Parathyroid adenoma (tissue), 2 donors: ENCODE measurements around the gene RAPGEF2.
A peak's percentile ranks its signal among the peaks of the same experiment; 100 is the strongest.

Source experiments
- H2AFZ ChIP-seq: fragments of 300-600 bp; sonication (generic); one replicate; pipeline ENCODE4 v1.7.0; 2017; ENCODE audit warnings: antibody characterized with exemption, mild to moderate bottlenecking
- H3K27ac ChIP-seq: fragments of 300-600 bp; sonication (generic); one replicate; pipeline ENCODE4 v1.7.0; 2017
- H3K27me3 ChIP-seq: fragments of 300-600 bp; sonication (generic); one replicate; pipeline ENCODE4 v1.7.0; 2017; ENCODE audit warnings: low read length; ENCODE audit not compliant: control insufficient read depth, insufficient read depth
- H3K36me3 ChIP-seq: fragments of 300-600 bp; sonication (generic); one replicate; pipeline ENCODE4 v1.7.0; 2017; ENCODE audit warnings: low read length; ENCODE audit not compliant: control insufficient read depth, insufficient read depth
- H3K4me1 ChIP-seq: fragments of 300-600 bp; sonication (generic); one replicate; pipeline ENCODE4 v1.7.0; 2017; ENCODE audit warnings: control low read depth
- H3K4me2 ChIP-seq: fragments of 300-600 bp; sonication (generic); one replicate; pipeline ENCODE4 v1.7.0; 2017; ENCODE audit warnings: low read length
- H3K4me3 ChIP-seq: fragments of 300-600 bp; sonication (generic); one replicate; pipeline ENCODE4 v1.7.0; 2017; ENCODE audit warnings: low read depth, low read length
- H3K79me2 ChIP-seq: fragments of 300-600 bp; sonication (generic); one replicate; pipeline ENCODE4 v1.7.0; 2017; ENCODE audit warnings: control low read depth
- H3K9ac ChIP-seq: fragments of 300-600 bp; sonication (generic); one replicate; pipeline ENCODE4 v1.7.0; 2017; ENCODE audit warnings: mild to moderate bottlenecking
- H3K9me3 ChIP-seq: fragments of 300-600 bp; sonication (generic); one replicate; pipeline ENCODE4 v1.7.0; 2017; ENCODE audit warnings: low read length; ENCODE audit not compliant: control insufficient read depth
- CTCF ChIP-seq: fragments of 300-600 bp; sonication (generic); IDR thresholded peaks from one replicate; pipeline ENCODE4 v1.7.0; 2017; ENCODE audit warnings: antibody characterized with exemption, mild to moderate bottlenecking
- donor health status: primary hyperparathyroidism.

RAPGEF2 gene

GRCh38 chr4:159398236-159398638 lies 295.4 kb downstream of the RAPGEF2 start:
- no peaks in the 10 kb centered on the region for H3K27me3 ChIP-seq
- no peaks in the 10 kb centered on the region for H3K9me3 ChIP-seq
- no peaks in the 10 kb centered on the region for H3K4me1 ChIP-seq
- H3K79me2 ChIP-seq = no peaks in the 10 kb centered on the region
- no peak overlapping the region for H2AFZ ChIP-seq
- no peak overlapping the region for H3K4me3 ChIP-seq
- H3K4me2 ChIP-seq = no peak overlapping the region
- no peak overlapping the region for H3K9ac ChIP-seq
- peak overlapping the region; percentile 44 for H3K27ac ChIP-seq
- H3K36me3 ChIP-seq = no peaks in the 10 kb centered on the region
- no peak for TF ChIP-seq CTCF

DNA sequence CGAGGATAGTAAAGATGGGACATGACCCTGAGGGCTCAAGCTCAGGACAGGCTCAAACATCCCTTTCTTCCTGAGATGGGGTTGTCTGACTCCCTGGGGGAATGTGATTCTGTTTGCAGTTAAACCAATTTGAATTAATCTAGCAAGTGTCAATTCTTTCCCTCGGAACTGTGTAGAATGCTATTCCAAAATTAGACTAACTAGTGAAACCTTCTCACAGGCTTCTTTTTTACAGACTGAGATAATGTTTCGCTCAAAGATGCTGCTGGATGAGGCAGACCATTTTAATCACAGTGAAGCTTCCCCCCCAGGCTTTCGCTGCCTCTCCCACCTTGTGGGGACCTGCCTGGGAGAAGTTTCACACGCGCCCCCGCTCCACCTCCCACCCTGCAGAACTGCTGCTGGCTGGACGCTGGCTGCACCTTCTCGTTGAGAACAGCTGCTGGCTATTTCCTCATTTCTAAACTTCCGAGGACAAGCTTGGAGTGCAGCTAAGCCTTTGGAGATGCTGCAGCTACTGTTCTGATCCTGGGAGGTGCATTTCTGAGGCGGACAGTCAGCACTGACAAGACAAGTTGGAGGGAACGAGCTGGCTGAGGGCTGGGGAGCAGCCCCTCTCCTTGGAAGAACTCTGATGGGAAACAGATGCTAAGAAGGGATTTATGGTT lies 297.8 kb downstream of the RAPGEF2 start:
- Histone ChIP-seq H2AFZ (no peak overlapping the region), H3K27ac (peak overlapping the region; percentile 15), H3K27me3 (no peaks in the 10 kb centered on the region), H3K9ac (no peak overlapping the region), H3K4me1 (no peaks in the 10 kb centered on the region), H3K9me3 (no peaks in the 10 kb centered on the region), H3K4me2 (no peak overlapping the region), H3K4me3 (no peak overlapping the region), H3K36me3 (no peaks in the 10 kb centered on the region), H3K79me2 (no peaks in the 10 kb centered on the region)
- no peak for TF ChIP-seq CTCF

DNA sequence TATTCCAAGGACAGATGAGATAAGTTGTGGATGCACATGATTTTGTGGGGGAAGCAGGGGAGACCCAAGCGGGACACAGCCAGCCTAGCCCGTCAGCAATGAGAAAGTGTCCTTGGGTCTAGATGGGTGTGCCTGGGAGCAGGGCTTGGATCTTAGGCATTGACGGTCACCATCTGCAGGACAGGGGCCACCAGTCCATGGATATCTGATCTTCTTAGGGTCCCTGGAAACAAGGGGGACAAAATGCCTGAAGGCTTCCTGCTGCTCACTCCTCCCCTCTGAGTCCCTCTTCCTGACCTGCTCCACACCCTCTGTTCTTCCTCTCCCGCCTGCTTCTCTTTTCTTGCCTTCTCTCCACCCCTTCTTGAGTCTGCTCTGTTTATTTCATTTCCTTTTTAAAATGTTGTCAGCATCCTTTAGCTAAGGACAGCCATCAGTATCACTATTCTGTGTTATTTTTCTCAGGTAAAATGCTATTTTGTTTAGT lies 298.4 kb downstream of the RAPGEF2 start:
- no peak overlapping the region for H2AFZ ChIP-seq
- H3K36me3 ChIP-seq = no peaks in the 10 kb centered on the region
- no peak overlapping the region for H3K9ac ChIP-seq
- TF ChIP-seq CTCF = no peak
- no peak overlapping the region for H3K4me3 ChIP-seq
- H3K4me1 ChIP-seq = no peaks in the 10 kb centered on the region
- no peak overlapping the region for H3K27ac ChIP-seq
- H3K79me2 ChIP-seq = no peaks in the 10 kb centered on the region
- H3K9me3 ChIP-seq = no peaks in the 10 kb centered on the region
- no peaks in the 10 kb centered on the region for H3K27me3 ChIP-seq
- no peak overlapping the region for H3K4me2 ChIP-seq

- no peaks in the 10 kb centered on the region for H3K9me3 ChIP-seq
Measured at GRCh38 chr4:159401791-159402380, 299.0 kb downstream of the RAPGEF2 start.

More at GRCh38 chr4:159401791-159402380, 299.0 kb downstream of the RAPGEF2 start:
- Histone ChIP-seq H3K79me2 (no peaks in the 10 kb centered on the region), H2AFZ (no peak overlapping the region), H3K27ac (peak overlapping the region; percentile 32), H3K9ac (no peak overlapping the region), H3K4me1 (no peaks in the 10 kb centered on the region), H3K36me3 (no peaks in the 10 kb centered on the region), H3K4me2 (no peak overlapping the region), H3K4me3 (no peak overlapping the region), H3K27me3 (no peaks in the 10 kb centered on the region)
- TF ChIP-seq CTCF = no peak
